Stimulated activated CD8-positive, alpha-beta memory T cell treated with anti-CD3 and anti-CD28 coated beads, Interleukin-12 subunit alpha, Interleukin-12 subunit beta, amount 100 ng/mL, for 24 hours (primary cell): ENCODE results near the gene NEMP2.

Experiments
- DNase-seq: peaks from one replicate; pipeline ENCODE4 v3.0.0-alpha.2; 2020; ENCODE audit errors: extremely low read depth

The NEMP2 gene

GRCh38 chr2:190554357-190555006 is 20.0 kb upstream of the NEMP2 start:
- no peak for DNase-seq

GRCh38 chr2:190553254-190553653 is 18.7 kb upstream of the NEMP2 start:
- no peak for DNase-seq

- DNase-seq: no peak
These were observed 17.4 kb upstream of the NEMP2 start for GRCh38 chr2:190551928-190552327.

- DNase-seq: no peak
These were observed 15.6 kb upstream of the NEMP2 start for GRCh38 chr2:190550137-190550536.

- no peak for DNase-seq
These were observed 13.4 kb upstream of the NEMP2 start for GRCh38 chr2:190547886-190548285.

GRCh38 chr2:190546734-190547133 is 12.2 kb upstream of the NEMP2 start:
- no peak for DNase-seq

- no peak for DNase-seq
These were observed 11.2 kb upstream of the NEMP2 start for GRCh38 chr2:190545555-190546385.

- no peak for DNase-seq
These were observed 10.6 kb upstream of the NEMP2 start for GRCh38 chr2:190545093-190545492.

- DNase-seq: no peak
These were observed 5.5 kb upstream of the NEMP2 start for GRCh38 chr2:190540048-190540447.

GRCh38 chr2:190538201-190538600 is 3.7 kb upstream of the NEMP2 start:
- no peak for DNase-seq

GRCh38 chr2:190537765-190538164 is 3.2 kb upstream of the NEMP2 start:
- no peak for DNase-seq

GRCh38 chr2:190535586-190535985 is 1.1 kb upstream of the NEMP2 start:
- no peak for DNase-seq

GRCh38 chr2:190535121-190535439 is 558 bp upstream of the NEMP2 start:
- no peak for DNase-seq

- DNase-seq: no peak
These were observed 583 bp downstream of the NEMP2 start for GRCh38 chr2:190533968-190534309.

- no peak for DNase-seq
These were observed 1.2 kb downstream of the NEMP2 start for GRCh38 chr2:190533175-190533967.

- DNase-seq: no peak
These were observed 1.9 kb downstream of the NEMP2 start for GRCh38 chr2:190532581-190532980.

- no peak for DNase-seq
These were observed 4.1 kb downstream of the NEMP2 start for GRCh38 chr2:190530248-190530900.

- DNase-seq: no peak
These were observed 4.9 kb downstream of the NEMP2 start for GRCh38 chr2:190529486-190530247.

- no peak for DNase-seq
These were observed 6.0 kb downstream of the NEMP2 start for GRCh38 chr2:190528521-190529001.

- DNase-seq: no peak
These were observed 6.6 kb downstream of the NEMP2 start for GRCh38 chr2:190527918-190528317.

GRCh38 chr2:190527214-190527613 is 7.3 kb downstream of the NEMP2 start:
- DNase-seq: no peak
